PFSK-1 (cell line): ENCODE data around the gene FUT1.

ENCODE experiments used
- FOXP2 ChIP-seq: optimal IDR thresholded peaks from 2 replicates; pipeline ENCODE3; 2011; ENCODE audit warnings: borderline replicate concordance, control low read depth, inconsistent platforms; ENCODE audit not compliant: insufficient read depth; ENCODE audit errors: extremely low read length, extremely low read depth
- POLR2AphosphoS5 ChIP-seq: IDR thresholded peaks from 2 replicates; pipeline ENCODE4 v1.6.1; 2012; ENCODE audit warnings: low read depth, mild to moderate bottlenecking, control low read depth, low read length, moderate library complexity
- SIN3A ChIP-seq: IDR thresholded peaks from 2 replicates; pipeline ENCODE4 v1.6.1; 2012; ENCODE audit warnings: mild to moderate bottlenecking, low read length, moderate library complexity, borderline replicate concordance; ENCODE audit not compliant: insufficient read depth
- TAF1 ChIP-seq: IDR thresholded peaks from 2 replicates; pipeline ENCODE4 v1.6.1; 2012; ENCODE audit warnings: low read length, control low read depth, borderline replicate concordance; ENCODE audit not compliant: insufficient read depth
- TF ChIP-seq, protein P1 (sequence below), 2 experiments: IDR thresholded peaks; 2 replicates each; pipeline versions ENCODE4 v1.6.1 to v1.8.0; 2011 to 2012; ENCODE audit warnings: low read depth in 2 of 2, low read length in 2 of 2, control low read depth in 1 of 2, inconsistent platforms in 1 of 2, mild to moderate bottlenecking in 1 of 2, moderate library complexity in 1 of 2; ENCODE audit not compliant: insufficient read depth in 1 of 2

FUT1 gene

DNA sequence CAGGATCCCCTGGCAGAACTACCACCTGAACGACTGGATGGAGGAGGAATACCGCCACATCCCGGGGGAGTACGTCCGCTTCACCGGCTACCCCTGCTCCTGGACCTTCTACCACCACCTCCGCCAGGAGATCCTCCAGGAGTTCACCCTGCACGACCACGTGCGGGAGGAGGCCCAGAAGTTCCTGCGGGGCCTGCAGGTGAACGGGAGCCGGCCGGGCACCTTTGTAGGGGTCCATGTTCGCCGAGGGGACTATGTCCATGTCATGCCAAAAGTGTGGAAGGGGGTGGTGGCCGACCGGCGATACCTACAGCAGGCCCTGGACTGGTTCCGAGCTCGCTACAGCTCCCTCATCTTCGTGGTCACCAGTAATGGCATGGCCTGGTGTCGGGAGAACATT, 49.1 kb downstream of the FUT1 start:
- TF ChIP-seq SIN3A: no peak
- no peak for TF ChIP-seq TAF1
- TF ChIP-seq POLR2AphosphoS5: no peak
- TF ChIP-seq FOXP2: no peak
- TF ChIP-seq, protein P1, sequence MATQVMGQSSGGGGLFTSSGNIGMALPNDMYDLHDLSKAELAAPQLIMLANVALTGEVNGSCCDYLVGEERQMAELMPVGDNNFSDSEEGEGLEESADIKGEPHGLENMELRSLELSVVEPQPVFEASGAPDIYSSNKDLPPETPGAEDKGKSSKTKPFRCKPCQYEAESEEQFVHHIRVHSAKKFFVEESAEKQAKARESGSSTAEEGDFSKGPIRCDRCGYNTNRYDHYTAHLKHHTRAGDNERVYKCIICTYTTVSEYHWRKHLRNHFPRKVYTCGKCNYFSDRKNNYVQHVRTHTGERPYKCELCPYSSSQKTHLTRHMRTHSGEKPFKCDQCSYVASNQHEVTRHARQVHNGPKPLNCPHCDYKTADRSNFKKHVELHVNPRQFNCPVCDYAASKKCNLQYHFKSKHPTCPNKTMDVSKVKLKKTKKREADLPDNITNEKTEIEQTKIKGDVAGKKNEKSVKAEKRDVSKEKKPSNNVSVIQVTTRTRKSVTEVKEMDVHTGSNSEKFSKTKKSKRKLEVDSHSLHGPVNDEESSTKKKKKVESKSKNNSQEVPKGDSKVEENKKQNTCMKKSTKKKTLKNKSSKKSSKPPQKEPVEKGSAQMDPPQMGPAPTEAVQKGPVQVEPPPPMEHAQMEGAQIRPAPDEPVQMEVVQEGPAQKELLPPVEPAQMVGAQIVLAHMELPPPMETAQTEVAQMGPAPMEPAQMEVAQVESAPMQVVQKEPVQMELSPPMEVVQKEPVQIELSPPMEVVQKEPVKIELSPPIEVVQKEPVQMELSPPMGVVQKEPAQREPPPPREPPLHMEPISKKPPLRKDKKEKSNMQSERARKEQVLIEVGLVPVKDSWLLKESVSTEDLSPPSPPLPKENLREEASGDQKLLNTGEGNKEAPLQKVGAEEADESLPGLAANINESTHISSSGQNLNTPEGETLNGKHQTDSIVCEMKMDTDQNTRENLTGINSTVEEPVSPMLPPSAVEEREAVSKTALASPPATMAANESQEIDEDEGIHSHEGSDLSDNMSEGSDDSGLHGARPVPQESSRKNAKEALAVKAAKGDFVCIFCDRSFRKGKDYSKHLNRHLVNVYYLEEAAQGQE (IDR thresholded peaks at IDR 0.05; ENCODE audit: insufficient read depth in 1 of 2, low read depth in 2 of 2, low read length in 2 of 2): no peak

DNA sequence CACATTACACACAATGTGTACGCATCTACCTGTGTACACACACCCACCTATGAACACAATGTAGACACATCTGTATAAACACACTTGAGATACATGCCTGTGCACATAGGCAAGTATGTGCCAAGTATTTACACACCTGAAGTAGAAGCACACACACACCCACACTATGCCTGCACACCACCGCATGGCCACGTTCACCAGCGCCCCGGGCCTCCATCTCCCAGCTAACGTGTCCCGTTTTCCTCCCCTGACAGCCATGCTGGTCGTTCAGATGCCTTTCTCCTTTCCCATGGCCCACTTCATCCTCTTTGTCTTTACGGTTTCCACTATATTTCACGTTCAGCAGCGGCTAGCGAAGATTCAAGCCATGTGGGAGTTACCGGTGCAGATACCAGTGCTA, 49.7 kb downstream of the FUT1 start:
- no peak for TF ChIP-seq FOXP2
- TF ChIP-seq TAF1: no peak
- no peak for TF ChIP-seq POLR2AphosphoS5
- TF ChIP-seq, protein P1 (IDR thresholded peaks at IDR 0.05; ENCODE audit: insufficient read depth in 1 of 2, low read depth in 2 of 2, low read length in 2 of 2): no peak
- TF ChIP-seq SIN3A: no peak

DNA sequence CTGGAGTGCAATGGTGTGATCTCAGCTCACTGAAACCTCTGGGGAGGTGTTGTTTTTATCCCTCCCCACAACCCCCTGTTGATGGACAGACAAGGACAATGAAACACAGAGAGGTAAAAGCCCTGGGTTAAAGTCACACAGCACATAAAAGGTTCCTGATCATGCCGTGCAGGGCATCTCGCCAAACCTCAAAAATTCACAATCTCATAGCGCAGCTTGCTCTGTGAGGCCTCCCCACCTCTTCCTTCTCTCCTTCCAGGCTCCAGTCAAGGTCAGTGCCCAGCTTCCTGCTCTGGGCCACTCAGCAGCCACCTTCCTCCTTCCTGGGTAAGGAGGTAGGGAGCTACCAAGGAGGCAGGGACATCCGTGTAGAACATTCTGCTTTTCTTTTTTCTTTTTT, 54.4 kb downstream of the FUT1 start:
- TF ChIP-seq TAF1 (no peak), POLR2AphosphoS5 (no peak), SIN3A (no peak)
- TF ChIP-seq, protein P1 (IDR thresholded peaks at IDR 0.05; ENCODE audit: insufficient read depth in 1 of 2, low read depth in 2 of 2, low read length in 2 of 2): no peak
